Endometrial microvascular endothelial cells (primary cell): Measurements from ENCODE around the gene RNF212. TPM values are rescaled to one million over a fixed set of nuclear protein-coding genes. Genes with fewer than 3 reads are reported as not detected.

Source experiments
- in situ Hi-C: cut with HindIII; loops from 2 replicates; pipeline ENCODE4 v1.10.0; 2017; ENCODE audit warnings: low sequenced_read_pairs, low pct_unique_long_range_greater_than_20kb; ENCODE audit errors: inconsistent ontology term
- total RNA-seq: library from RNA; depleted of rRNA; stranded (reverse); fragments of >200 nt; gene quantifications from one replicate; pipeline ENCODE4 v1.2.3, GENCODE V29; 2015; ENCODE audit errors: inconsistent ontology term

The RNF212 gene
- total RNA-seq, 1 donor from 2014 or later = 0.19 TPM

GRCh38 chr4:1030031-1030430 lies 83.3 kb downstream of the RNF212 start:
- in situ Hi-C loops = no loop called here

- in situ Hi-C loops = no loop called here
Observed at GRCh38 chr4:1029529-1029928, 83.8 kb downstream of the RNF212 start.

GRCh38 chr4:1028574-1029220 lies 84.7 kb downstream of the RNF212 start:
- in situ Hi-C loops = no loop called here

- in situ Hi-C loops = no loop called here
Observed at GRCh38 chr4:1027915-1028238, 85.5 kb downstream of the RNF212 start.

- in situ Hi-C loops = no loop called here
Observed at GRCh38 chr4:1027219-1027914, 86.0 kb downstream of the RNF212 start.

- in situ Hi-C loops = no loop called here
Observed at GRCh38 chr4:1026115-1026514, 87.2 kb downstream of the RNF212 start.

GRCh38 chr4:1024882-1025545 lies 88.3 kb downstream of the RNF212 start:
- in situ Hi-C loops = no loop called here

- in situ Hi-C loops = no loop called here
Observed at GRCh38 chr4:1023895-1024740, 89.2 kb downstream of the RNF212 start.

- in situ Hi-C loops = no loop called here
Observed at GRCh38 chr4:1023075-1023640, 90.2 kb downstream of the RNF212 start.

GRCh38 chr4:1022739-1023066 lies 90.7 kb downstream of the RNF212 start:
- in situ Hi-C loops = no loop called here

- in situ Hi-C loops = no loop called here
Observed at GRCh38 chr4:1022051-1022738, 91.2 kb downstream of the RNF212 start.

Other genes with a start within 250 kb of the RNF212 start
- 79.9 TPM for gene GAK, start 181.2 kb downstream of the RNF212 start, total RNA-seq
- 16.3 TPM for gene TMEM175, start 181.1 kb downstream of the RNF212 start, total RNA-seq
- 17.3 TPM for gene DGKQ, start 140.0 kb downstream of the RNF212 start, total RNA-seq
- gene IDUA, start 126.5 kb downstream of the RNF212 start, total RNA-seq = 3.0 TPM
- gene SLC26A1, start 120.2 kb downstream of the RNF212 start, total RNA-seq = not detected
- gene FGFRL1, start 101.9 kb downstream of the RNF212 start, total RNA-seq = 11.9 TPM
- 3.3 TPM for gene SPON2, start 59.0 kb upstream of the RNF212 start, total RNA-seq
- 237 TPM for gene CTBP1, start 135.6 kb upstream of the RNF212 start, total RNA-seq
- 61.2 TPM for gene MAEA, start 176.3 kb upstream of the RNF212 start, total RNA-seq
- 7.4 TPM for gene UVSSA, start 233.6 kb upstream of the RNF212 start, total RNA-seq